Measurements from ENCODE around the gene FGF23. TPM values are rescaled to one million over a fixed set of nuclear protein-coding genes. Genes with fewer than 3 reads are reported as not detected.

Gene FGF23
- total and polyA plus RNA-seq, 2 of the 4 experiments (the other 2 are of a cell fraction), result not detected

GRCh38 chr12:4412056-4412455 is 32.5 kb upstream of the FGF23 start:
- H3K4me2 ChIP-seq (ENCODE audit: low read depth, low read length), result no peak overlapping the region
- H2AK9ac ChIP-seq (replicated peaks; ENCODE audit: low read depth, low read length, poor library complexity), result no peak overlapping the region
- intact Hi-C loops (cut with micrococcal nuclease) (no loop called here), in situ Hi-C loops (cut with MboI; ENCODE audit: low sequenced_read_pairs) (no loop called here), dilution Hi-C loops (cut with HindIII; ENCODE audit: low sequenced_read_pairs, unreplicated experiment) (no loop called here)
- H3K4me3 ChIP-seq (ENCODE audit: insufficient read depth, low read depth, low read length), result no peak overlapping the region
- H4K20me1 ChIP-seq (ENCODE audit: insufficient read depth, low read length), result no peaks in the 10 kb centered on the region
- POLR2A ChIA-PET (ENCODE audit: unreplicated experiment), result no interaction called here
- H3K18ac ChIP-seq (ENCODE audit: low read depth, low read length), result no peak overlapping the region
- H4K91ac ChIP-seq (ENCODE audit: insufficient read depth, low read depth, low read length), result no peak overlapping the region
- H2AK5ac ChIP-seq (ENCODE audit: low read depth, low read length), result no peak overlapping the region
- no CpG with 5 or more reads among the region's 3 CpGs for WGBS, 2 experiments (ENCODE audit: extremely low coverage in 2 of 2, insufficient read length in 1 of 2)
- BruUV-seq (replicated peaks), result no TSS peak
- no peak for DNase-seq
- no peak overlapping the region for H3K9ac ChIP-seq (ENCODE audit: low read depth, low read length)
- no peak overlapping the region for H4K5ac ChIP-seq (ENCODE audit: low read depth, low read length)
- H3K27me3 ChIP-seq (ENCODE audit: control insufficient read depth, insufficient read depth, low read length), result peaks cover 13% of the 10 kb centered on the region
- CTCF ChIA-PET, result interaction anchor here (0.9 kb wide), 1 partner anchor 193 kb away, joined by 4 read pairs; no protein-coding TSS in a partner anchor
- H3K36me3 ChIP-seq (ENCODE audit: control insufficient read depth, insufficient read depth, low read length), result no peaks in the 10 kb centered on the region
- no peak overlapping the region for H3K4ac ChIP-seq (ENCODE audit: low read depth, low read length)
- no peak overlapping the region for H3K27ac ChIP-seq (ENCODE audit: insufficient read depth, low read length)
- no peak overlapping the region for H2BK20ac ChIP-seq (ENCODE audit: low read depth, low read length)
- H3K79me1 ChIP-seq (ENCODE audit: low read depth in 1 of 2, low read length in 2 of 2), result no peaks in the 10 kb centered on the region
- no peak overlapping the region for H2BK5ac ChIP-seq (ENCODE audit: low read depth, low read length, poor library complexity, severe bottlenecking)
- no peak overlapping the region for H2BK120ac ChIP-seq (ENCODE audit: low read depth, low read length)
- no peak for ATAC-seq (ENCODE audit: low read depth)
- no peak overlapping the region for H2AFZ ChIP-seq (replicated peaks; ENCODE audit: low read length, poor library complexity)
- no peaks in the 10 kb centered on the region for H3K9me1 ChIP-seq (ENCODE audit: insufficient read depth, low read length)
- H3K56ac ChIP-seq (ENCODE audit: extremely low read depth, insufficient read depth, low read length), result no peak overlapping the region
- H3K14ac ChIP-seq (replicated peaks; ENCODE audit: low read depth, low read length), result no peak overlapping the region
- no peak for TF ChIP-seq RCOR1 (IDR thresholded peaks at IDR 0.05; ENCODE audit: insufficient replicate concordance, low read length)
- TF ChIP-seq SMC3 (IDR thresholded peaks at IDR 0.05; ENCODE audit: low read depth, low read length), result no peak
- TF ChIP-seq FOS (IDR thresholded peaks at IDR 0.05; ENCODE audit: low read depth, low read length), result no peak
- no peak for TF ChIP-seq USF2 (IDR thresholded peaks at IDR 0.05; ENCODE audit: low read depth, low read length)
- TF ChIP-seq NFE2L2 (IDR thresholded peaks at IDR 0.05; ENCODE audit: low read depth, low read length), result no peak
- no peak for TF ChIP-seq RAD21 (IDR thresholded peaks at IDR 0.05; ENCODE audit: low read length)
- H3K23ac ChIP-seq (ENCODE audit: low read depth, low read length), result no peak overlapping the region
- H4K8ac ChIP-seq (ENCODE audit: low read depth in 2 of 2, low read length in 2 of 2), result no peak overlapping the region
- no peaks in the 10 kb centered on the region for H3K9me3 ChIP-seq (ENCODE audit: control insufficient read depth, insufficient read depth, low read length)
- no peaks in the 10 kb centered on the region for H3K4me1 ChIP-seq (ENCODE audit: control insufficient read depth, insufficient read depth, low read length)
- H2BK15ac ChIP-seq (ENCODE audit: low read depth, low read length), result no peak overlapping the region

All from IMR-90 (cell line).